Measurements from ENCODE around the gene KLK7.
"Not testable (repeated sequence)": the region's sequence is repeated elsewhere in the genome, so short reads cannot be mapped to it uniquely, and the experiment has no call there.

Gene KLK7

DNA sequence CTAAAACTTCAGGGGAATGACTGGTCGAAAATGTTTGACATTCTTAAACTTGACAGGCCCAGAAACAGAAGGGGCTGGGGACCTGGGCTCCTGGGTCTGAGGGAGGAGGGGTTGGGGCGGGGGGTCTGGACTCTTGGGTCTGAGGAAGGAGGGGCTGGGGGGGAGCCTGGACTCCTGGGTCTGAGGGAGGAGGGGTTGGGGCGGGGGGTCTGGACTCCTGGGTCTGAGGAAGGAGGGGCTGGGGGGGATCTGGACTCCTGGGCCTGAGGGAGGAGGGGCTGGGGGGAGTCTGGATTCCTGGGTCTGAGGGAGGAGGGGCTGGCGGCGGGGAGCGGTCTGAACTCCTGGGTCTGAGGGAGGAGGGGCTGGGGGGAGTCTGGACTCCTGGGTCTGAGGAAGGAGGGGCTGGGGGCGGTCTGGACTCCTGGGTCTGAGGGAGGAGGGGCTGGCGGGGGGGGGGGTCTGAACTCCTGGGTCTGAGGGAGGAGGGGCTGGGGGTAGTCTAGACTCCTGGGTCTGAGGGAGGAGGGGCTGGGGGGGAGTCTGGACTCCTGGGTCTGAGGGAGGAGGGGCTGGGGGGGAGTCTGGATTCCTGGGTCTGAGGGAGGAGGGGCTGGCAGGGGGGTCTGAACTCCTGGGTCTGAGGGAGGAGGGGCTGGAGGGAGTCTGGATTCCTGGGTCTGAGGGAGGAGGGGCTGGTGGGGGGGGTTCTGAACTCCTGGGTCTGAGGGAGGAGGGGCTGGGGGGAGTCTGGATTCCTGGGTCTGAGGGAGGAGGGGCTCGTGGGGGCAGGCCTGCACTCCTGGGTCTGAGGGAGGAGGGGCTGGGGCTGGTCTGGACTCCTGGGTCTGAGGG lies 8.8 kb downstream of the KLK7 start:
- DNase-seq: no peak

DNA sequence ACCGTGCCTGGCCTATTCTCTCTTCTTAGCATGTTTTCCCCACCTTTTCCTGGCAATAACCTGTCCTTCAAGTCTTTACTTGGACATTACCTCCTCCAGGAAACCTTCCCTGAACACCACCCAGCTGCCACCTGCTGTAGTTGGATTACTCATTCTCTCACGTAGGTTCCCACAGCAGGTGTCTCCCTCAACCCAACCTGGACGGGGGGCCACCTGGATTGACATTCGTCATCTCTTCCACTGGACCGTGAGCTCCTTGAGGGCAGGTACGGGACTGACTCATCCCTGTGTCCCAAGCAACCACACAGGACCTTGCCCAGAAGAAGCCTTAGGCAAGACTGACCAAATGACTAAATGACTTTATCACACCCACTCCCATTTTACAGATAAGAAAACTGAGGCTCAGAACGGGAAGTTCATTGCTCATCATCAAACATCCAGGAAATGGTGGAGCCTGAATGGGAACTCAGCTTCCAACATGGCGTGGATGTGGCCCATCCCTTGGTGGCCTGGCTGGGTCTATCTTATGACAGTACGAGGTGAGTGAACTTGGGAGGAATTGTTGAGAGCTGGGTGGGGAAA lies 10.8 kb downstream of the KLK7 start:
- DNase-seq: no peak

DNA sequence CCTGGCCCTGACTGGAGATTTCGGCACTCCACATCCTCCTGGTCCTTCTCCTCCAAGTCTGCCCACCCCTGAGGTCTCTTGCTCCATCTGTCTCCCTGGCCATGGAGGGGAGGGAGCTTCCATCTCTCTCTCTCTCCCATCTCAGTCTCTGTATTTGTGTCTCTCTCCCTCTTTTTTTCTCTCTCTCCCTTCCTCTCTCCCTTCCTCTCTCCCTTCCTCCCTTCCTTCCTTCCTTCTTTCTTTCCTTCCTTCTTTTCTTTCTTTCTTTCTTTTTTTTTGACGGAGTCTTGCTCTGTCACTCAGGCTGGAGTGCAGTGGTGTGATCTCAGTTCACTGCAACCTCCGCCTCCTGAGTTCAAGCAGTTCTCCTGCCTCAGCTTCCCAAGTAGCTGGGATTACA lies 13.9 kb downstream of the KLK7 start:
- DNase-seq: not testable (repeated sequence)

DNA sequence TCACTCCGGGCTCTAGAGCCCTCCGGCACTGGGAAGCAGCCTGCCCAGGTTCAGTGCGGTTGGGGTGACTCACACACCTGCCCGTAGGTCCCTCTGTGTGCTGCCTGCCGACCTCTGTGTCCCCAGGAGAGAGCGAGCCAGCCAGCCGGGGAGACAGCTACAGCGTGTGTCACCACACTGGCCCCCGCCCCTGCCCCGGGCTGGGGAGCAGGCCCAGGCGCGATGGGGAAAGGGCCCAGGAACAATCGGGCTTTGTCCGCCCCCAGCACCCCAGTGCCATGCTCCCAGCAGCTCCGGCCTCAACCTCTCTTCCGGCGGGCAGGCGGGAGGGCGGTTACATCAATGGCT lies 14.3 kb downstream of the KLK7 start, which contains the start of gene KLK6:
KLK6 (minus strand) TSS at position 179 of the 348 bp plus-strand sequence. CDS start 1,487 bp downstream, outside the sequence.
- no peak for DNase-seq

DNA sequence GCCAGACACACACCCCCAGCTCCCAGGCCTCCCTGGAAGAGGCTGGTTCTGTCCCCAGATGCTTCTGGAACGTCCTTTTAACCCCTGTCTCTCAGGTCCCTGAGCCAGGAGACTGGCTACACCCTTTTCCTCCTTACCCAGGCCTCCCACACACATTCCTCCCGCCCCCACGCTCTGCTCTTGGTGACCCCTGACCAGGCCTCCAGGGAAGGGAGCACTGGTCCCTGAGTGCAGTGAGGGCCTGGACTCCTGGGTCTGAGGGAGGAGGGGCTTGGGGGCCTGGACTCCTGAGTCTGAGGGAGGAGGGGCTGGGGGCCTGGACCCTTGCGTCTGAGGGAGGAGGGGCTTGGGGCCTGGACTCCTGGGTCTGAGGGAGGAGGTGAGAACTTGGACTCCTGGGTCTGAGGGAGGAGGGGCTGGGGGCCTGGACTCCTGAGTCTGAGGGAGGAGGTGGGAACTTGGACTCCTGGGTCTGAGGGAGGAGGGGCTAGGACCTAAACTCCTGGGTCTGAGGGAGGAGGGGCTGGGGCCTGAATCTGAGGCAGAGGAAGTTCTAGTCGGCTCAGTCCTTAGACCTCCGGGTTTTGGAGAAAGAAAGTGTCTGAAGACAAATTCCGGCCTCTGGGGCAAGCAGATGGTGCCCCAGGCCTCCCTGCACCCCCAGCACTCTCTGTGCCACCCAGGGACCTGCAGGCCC lies 14.9 kb downstream of the KLK7 start:
- no peak for DNase-seq

DNA sequence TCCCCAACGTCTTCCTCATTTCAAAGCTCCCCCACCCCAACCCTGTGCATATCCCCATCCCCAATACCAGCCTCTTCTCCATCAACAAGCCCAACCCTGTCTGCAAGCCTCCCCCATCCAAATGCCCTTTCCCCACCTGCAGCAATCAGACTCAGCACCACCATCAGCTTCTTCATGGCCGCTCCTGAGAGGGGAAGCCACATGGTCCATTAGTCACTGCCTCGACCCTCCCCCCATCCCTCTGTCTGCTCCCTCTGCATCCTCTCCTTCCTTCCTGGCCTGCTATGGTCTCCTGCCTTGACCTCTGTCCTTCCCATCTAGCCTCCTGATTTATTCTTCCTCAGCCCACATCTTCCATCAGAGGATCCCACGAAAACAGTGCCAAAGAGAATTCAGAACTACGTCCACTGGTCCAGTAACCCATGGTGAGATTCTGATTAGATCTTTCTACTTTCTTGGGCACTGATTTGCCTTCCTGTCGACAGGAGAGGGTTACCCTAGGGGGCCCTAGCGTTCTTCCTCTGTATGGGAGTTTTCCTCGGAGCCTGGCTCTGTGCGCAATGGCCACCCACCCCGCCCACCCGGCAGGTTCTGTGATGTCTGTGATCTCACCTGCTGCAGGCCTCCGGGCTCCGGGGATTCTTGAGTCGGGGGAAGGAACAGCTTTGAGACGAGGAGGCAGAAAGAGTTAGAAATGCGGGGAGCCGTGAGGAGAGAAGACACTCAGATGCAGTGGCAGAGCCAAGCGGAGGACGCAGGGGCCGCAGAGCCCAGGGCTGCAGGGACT lies 15.6 kb downstream of the KLK7 start:
- DNase-seq: no peak

DNA sequence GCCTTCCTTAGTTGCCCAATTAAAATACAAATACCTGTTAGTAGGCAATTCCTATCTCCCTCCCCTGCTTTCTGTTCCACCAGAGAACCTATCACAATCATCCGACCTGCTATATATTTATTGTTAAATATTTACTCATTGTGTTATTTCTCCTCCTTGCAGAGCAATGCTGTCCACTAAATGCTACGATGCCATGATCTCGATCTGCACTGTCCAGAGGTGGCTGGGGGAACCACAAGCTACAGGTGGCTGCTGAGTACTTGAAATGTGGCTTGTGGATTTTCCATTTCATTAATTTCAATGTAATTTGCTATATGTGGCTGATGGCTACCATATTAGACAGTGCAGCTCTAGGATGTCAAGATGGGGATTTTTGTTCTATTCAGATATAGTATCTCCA lies 19.5 kb downstream of the KLK7 start:
- DNase-seq: no peak

DNA sequence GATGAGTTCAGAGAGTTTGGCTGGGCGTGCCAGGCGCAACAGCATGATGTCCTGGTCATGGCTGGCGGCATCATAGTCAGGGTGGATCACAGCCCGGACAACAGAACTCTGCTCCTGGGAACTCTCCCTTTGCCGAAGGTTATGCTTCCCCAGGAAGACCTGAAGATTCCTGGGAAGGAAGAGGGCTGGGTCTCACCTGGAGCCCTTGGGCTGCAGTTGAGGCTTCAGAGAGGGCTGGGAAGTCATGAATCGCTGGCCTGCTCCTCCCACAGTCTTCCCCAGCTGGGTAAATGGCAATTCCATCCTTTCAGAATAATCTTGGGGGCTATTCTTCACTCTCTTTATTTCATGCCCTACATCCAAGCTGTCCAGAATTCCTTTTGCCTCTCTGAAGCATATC lies 20.3 kb downstream of the KLK7 start:
- DNase-seq: no peak

DNA sequence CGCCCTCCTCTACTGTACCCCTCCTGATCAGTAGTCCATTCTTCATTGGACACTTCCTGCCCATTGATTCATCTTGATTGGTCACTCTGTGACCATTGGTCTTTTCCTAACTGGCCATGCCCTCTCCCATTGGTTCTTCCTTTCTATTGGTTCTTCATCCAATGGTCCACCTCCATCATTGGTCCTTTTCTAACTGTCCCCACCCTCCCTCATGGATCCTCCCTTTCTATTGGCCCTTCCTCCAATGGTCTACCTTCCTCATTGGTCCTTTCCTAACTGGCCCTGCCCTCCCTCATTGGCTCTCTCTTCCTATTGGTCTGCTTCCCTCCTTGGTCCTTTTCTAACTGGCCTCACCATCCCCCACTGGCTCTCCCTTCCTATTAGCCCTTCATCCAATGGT lies 21.5 kb downstream of the KLK7 start:
- DNase-seq: no peak

DNA sequence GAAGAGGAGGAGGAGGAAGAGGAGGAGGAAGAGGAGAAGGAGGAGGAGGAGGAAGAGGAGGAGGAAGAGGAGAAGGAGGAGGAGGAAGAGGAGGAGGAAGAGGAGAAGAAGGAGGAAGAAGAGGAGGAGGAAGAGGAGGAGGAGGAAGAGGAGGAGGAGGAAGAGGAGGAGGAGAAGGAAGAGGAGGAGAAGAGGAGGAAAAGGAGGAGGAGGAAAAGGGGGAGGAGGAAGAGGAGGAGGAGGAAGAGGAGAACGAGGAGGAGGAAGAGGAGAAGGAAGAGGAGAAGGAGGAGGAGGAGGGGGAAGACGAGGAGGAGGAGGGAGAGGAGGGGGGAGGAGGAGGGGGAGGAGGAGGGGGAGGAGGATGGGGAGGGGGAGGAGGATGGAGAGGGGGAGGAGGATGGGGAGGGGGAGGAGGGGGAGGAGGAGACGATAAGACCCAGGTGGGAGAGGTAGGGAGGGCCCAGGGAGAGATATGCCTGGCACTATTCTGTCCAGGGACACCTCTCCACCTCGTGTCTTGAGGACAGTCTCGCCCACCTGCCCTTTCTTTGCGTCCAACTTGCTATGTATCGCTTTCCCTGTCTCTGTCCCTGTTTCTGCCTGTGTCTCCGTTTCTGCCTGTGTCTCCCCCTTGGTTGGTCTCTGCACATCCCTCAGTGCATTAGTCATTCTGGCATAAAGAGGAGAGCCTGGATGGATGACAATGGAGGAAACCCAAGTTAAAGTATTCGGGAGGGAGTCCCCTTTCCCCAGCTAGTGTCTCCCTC lies 23.8 kb downstream of the KLK7 start:
- DNase-seq: no peak

DNA sequence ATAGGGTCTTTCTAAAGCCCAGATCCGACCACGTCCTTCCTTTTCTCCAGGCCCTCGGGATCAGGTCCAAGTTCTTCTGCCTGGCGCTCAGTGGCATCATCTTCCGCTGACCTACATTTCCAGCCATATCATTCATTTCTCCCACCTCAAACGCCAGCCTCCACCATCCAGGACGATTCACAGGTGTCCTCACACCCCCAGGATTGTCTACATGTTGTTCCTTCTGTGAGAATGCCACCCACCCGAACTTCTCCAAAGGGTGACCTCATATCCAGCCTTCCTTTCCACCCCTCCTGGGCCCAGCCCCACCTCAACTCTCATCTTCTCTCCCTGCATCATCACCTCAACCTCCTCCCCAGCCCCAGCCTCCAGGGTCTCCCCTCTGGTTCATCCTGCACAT lies 26.1 kb downstream of the KLK7 start:
- DNase-seq: no peak

DNA sequence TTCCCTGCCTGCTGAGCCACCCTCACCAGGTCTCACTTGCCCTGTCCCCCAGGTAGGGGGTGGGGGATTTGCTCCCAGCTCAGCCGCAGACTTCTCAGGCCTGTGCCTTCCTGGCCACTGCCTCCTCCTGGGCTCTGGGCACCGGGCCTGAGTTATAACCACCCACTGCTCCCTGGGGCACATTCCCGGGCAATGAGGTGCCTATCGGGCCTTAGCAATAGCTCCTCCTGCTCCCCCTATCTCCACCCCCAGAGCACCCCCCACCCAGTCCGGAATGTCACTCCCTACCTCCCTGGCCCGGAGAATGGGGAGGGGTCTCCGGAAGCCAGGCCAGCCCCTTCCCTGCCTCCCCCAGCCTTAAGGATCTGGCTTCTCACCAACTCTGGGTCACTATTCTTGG lies 30.8 kb downstream of the KLK7 start, which contains the start of gene KLK5:
KLK5 (minus strand) TSS at position 129 of the 400 bp plus-strand sequence. CDS start 381 bp downstream, outside the sequence.
- DNase-seq: no peak

DNA sequence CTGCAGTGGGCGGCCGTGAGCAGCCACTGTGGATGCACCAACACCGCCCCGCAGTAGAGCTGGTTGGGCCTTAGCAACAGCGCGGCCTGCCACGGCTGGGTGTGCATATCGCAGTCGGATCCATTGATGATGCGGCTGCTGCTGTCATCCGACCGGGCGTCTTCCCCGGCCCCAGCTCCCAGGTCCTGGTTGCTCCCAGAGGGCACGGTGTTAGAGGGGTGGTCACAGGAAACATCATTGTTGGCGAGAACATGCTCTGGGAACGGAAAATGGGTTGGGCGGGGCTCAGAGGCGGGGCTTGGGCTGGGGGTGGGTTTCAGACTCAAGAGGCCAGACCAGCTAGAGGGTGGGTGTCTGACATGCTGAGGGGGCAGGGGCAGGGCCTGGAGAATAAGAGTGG lies 33.9 kb downstream of the KLK7 start:
- DNase-seq: no peak

DNA sequence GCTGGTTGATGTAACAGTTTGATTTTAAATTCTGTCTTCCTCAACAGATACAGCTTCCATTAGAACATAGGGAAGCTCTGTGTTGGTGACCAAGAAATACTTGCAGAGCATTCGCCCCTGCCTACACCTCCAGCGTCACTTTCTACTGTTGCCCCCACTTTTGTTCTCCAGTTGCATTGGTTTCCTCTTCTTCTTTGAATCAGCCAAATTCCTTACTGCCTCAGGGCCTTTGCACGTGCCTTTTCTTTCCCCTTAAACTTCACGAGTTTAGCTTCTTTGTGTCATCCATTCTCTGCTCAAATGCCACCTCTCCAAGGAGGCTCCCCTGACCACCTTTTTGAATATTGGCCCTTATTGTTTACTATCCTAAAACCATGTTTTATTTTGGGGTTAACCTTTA lies 36.6 kb downstream of the KLK7 start:
- no peak for DNase-seq

DNA sequence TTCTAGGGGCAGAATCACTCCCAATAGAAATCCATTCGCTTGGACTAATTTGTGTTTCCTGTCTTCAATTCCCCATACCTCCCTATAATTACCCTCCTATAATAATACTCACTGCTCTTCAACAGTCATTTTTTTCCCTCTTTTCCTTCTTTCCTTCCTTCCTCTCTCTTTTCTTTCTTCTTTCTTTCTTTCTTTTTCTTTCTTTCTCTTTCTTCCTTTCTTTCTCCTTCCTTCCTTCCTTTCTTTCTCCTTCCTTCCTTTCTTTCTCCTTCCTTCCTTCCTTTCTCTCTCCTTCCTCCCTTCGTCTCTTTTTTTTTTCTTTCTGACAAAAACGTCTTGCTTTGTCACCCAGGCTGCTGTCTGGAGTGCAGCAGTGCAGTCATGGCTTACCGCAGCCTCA lies 38.9 kb downstream of the KLK7 start:
- no peak for DNase-seq

DNA sequence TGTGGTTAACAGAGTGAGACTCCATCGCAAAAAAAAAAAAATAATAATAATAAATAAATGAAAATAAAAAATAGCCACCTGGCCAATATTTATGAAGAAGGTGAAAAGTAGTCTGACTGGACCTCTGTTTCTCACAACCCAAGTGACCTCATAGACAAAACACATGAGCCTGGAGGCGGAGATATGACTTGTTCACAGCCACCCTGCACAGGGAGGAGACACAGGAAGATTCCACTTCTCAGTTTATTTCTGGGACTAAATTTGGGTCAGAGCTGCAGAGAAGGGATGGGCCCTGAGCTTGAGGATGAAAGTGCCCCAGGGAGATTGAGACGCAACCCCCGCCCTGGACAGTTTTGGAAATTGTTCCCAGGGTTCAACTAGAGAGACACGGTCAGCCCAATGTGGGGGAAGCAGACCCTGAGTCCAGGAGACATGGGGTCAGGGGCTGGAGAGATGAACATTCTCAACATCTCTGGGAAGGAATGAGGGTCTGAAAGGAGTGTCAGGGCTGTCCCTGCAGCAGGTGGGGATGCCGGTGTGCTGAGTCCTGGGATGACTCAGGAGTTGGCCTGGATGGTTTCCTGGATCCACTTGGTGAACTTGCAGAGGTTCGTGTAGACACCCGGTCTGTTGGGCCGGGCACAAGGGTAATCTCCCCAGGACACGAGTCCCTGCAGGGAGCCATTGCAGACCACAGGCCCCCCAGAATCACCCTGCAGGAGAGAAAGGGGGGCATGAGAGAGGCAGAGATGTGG lies 40.5 kb downstream of the KLK7 start:
- DNase-seq: no peak

DNA sequence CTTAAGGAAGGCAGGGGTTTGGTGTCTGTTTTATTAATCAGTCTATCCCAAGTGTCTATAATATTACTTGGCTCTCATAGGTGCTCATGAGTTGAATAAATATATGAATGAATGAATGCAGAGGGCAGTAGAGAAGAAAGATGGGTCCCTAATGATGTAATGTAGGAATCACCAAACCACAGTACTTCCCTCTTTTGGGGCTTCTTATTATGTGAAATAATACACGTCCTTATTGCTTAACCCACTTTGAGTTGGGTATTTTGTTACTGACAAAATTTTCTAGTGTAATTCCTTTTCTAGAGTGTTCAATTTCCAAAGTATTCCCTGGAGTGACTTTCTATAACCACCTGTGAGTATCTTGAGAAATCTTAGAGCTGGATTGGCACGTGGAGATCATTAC lies 44.1 kb downstream of the KLK7 start:
- DNase-seq: no peak

DNA sequence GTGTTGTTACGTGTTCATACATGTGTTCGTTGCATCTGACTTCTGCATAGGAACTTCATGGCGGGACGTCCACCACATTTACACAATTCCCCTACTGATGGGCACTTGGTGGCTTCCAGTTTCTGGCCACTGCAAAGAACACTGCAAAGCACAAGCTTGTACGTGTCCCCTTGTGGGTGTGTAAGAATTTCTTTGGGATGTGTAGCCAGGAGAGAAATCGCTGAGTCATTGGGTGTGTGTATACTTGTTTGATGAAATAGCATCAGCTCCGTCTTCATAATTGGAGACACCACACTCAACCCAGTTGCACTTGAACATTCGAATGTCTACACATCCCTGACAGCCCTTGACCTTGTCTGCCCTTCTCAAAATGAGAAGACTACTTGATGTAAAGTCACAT lies 50.1 kb downstream of the KLK7 start:
- DNase-seq: no peak

DNA sequence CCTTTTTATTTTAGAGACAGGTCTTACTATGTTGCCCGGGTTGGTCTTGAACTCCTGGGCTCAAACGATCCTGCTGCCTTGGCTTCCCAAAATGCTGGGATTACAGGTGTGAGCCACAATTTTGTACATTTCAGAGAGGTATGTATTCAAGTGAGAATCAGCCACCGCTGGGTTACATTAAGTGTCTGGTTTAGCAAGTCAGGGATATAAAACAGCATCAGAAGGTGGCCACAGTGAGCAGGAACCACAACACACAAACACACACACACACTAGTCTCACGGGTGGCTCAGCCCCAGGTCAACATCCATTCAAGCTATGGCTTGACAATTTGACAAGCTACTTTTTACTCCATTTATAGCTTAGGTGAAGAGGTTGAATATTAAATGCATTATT lies 51.0 kb downstream of the KLK7 start:
- DNase-seq: no peak

DNA sequence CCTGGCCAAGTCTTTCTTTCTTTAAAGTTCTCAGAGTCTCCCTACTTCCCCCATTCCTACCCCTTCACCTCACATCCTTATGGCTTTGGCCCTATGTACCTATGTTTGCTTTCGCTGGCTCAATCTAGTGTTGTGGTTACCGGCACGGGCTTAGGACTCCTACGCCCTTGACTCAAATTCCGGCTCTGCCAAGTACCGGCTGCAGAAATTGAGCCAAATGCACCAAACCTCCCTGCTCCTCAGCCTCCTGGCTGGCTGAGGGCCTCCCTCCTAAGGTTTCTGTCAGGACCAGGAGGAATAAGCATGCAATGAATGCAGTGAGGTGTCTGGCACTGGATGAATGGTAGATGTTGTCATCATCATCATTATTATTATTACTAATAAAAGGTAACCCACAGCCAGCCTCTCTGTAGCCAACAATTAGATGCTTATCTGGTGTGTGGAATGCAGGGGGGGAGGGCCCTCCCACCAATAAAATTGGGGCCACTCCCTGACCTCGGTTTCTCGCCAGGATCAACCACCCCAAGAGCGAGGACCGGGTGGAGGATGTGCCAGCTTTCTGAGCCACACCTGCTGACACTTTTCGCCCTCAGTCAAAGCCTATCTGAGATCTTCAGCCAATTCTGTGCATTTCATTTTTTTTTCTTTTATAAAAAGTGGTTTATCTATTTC lies 51.6 kb downstream of the KLK7 start:
- DNase-seq: no peak

DNA sequence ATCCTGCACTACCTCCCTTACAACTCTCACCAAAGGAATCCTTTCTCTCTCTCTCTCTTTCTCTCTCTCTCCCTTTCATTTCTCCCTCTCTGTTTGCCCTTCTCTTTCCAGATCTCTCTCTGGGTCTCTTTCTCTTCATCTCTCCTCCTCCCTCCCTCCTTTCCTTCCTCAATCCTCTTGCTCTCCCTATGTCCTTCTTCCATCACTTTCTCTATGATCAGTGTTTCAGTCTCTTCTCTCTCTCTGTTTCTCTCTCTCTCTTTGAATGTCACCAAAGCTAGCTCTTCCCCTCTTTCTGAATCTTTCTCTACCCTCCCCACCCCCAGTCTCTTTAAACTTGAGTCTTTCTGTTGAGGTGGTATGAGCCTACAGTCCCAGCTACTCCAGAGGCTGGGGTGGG lies 52.7 kb downstream of the KLK7 start:
- no peak for DNase-seq

Data from stimulated activated naive CD4-positive, alpha-beta T cell treated with Interleukin-2 at 50 U/mL for 16 hours (primary cell).